Measurements from ENCODE around the gene RAB21. TPM values are rescaled to one million over a fixed set of nuclear protein-coding genes. Genes with fewer than 3 reads are reported as not detected.

RAB21 gene
- total RNA-seq, 1 experiment from 2014 or later, result 47.2 TPM

DNA sequence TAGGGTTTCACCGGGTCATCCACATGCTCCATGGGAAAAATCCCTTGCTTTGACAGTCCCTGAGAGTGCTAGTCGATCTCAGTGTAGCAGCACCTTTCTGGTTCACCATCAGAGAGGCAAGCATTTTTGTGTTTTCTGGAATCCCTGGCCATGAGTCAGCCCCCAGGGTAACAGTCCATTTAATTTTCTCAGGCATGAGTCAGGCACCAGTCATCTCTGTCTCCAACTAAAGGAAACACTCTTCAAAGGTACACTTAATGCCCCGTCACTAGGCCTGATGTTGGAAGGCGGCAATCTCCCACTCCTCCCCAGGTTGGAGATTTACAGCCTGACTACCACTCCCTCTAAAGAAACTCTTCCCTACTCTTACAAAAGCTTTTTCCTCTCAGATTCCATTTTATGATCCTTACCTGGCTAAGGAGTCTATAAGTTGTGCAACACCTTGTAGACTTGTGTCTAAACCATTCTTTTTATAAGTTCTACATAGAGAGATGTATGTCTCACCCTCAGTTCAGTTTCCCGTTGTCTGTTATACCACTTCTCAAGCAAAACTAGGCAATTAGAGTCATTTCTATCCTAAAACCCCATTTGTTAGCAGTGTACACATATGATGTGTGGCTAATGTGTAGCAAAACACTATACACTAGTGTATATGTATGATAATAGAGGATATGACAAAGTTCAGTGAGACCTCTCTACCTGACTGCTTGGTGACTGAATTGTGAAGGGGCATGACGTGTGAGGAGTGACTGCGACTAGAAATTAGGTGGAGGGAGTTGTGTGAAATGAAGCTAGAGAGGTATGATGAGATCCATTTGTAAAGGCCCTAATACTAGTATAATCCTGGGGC, 44.2 kb upstream of the RAB21 start:
- H3K79me2 ChIP-seq (ENCODE audit: low read depth), result no peaks in the 10 kb centered on the region
- ChIA-PET CTCF (no interaction called here), POLR2A (ENCODE audit: unreplicated experiment) (no interaction called here)
- H3K9me2 ChIP-seq (ENCODE audit: insufficient read depth), result no peaks in the 10 kb centered on the region
- H4K20me1 ChIP-seq (ENCODE audit: insufficient read depth), result no peaks in the 10 kb centered on the region
- no peaks in the 10 kb centered on the region for H3K36me3 ChIP-seq (ENCODE audit: low read depth)
- no peaks in the 10 kb centered on the region for H3K27me3 ChIP-seq (ENCODE audit: insufficient read depth, low read depth)
- peak overlapping the region; percentile 57 for H3K4me2 ChIP-seq
- H3K9me3 ChIP-seq (ENCODE audit: insufficient read depth, low read depth), result peaks cover 7% of the 10 kb centered on the region; the same call in 1 of the 2 replicates
- H2AFZ ChIP-seq, result peak overlapping the region; percentile 65
- BruUV-seq (replicated peaks), result TSS peak; percentile 13
- H3F3A ChIP-seq (ENCODE audit: insufficient read depth, low read depth), result peaks cover 24% of the 10 kb centered on the region
- H3K27ac ChIP-seq, result peak overlapping the region; percentile 93
- peaks cover 21% of the 10 kb centered on the region for H3K4me1 ChIP-seq (replicated peaks; ENCODE audit: insufficient read depth)
- intact Hi-C loops (cut with micrococcal nuclease; ENCODE audit: unreplicated experiment), result loop anchor here (10.0 kb wide), 1 partner anchor 1164 kb away; no protein-coding TSS in a partner anchor
- TF ChIP-seq, protein P1, sequence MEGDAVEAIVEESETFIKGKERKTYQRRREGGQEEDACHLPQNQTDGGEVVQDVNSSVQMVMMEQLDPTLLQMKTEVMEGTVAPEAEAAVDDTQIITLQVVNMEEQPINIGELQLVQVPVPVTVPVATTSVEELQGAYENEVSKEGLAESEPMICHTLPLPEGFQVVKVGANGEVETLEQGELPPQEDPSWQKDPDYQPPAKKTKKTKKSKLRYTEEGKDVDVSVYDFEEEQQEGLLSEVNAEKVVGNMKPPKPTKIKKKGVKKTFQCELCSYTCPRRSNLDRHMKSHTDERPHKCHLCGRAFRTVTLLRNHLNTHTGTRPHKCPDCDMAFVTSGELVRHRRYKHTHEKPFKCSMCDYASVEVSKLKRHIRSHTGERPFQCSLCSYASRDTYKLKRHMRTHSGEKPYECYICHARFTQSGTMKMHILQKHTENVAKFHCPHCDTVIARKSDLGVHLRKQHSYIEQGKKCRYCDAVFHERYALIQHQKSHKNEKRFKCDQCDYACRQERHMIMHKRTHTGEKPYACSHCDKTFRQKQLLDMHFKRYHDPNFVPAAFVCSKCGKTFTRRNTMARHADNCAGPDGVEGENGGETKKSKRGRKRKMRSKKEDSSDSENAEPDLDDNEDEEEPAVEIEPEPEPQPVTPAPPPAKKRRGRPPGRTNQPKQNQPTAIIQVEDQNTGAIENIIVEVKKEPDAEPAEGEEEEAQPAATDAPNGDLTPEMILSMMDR (conservative IDR thresholded peaks at IDR 0.05), result no peak
- TF ChIP-seq EZH2 (IDR thresholded peaks at IDR 0.05; ENCODE audit: low read depth), result no peak
- 0 out of 2 replicates have a peak overlapping the region, but pooled peaks have one; percentile 4 for H3K4me3 ChIP-seq
- peak; percentile 66 to 90 for DNase-seq

DNA sequence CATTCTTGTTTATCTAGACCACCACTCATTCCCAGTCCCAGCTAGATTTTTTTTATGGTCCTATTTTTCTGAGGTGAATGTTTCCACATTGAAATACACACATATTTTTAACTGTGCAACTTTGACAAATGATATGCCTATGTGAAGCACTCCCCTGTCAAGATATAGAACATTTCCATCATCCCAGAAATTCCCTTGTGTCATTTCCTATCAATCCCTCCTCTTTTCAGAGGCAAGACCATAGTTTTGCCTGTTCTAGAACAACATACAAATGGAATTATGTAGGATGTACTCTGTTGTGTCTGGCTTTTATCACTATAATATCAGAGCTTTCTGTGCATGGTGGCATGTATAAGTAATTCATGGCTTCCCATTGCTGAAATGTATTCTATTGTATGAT, 36.1 kb upstream of the RAB21 start:
- intact Hi-C loops (cut with micrococcal nuclease; ENCODE audit: unreplicated experiment), result loop anchor here (10.0 kb wide), 1 partner anchor 1156 kb away; no protein-coding TSS in a partner anchor
- Histone ChIP-seq H3K4me1 (replicated peaks; ENCODE audit: insufficient read depth) (peaks cover 32% of the 10 kb centered on the region), H3K9me3 (ENCODE audit: insufficient read depth, low read depth) (no peaks in the 10 kb centered on the region), H3K36me3 (ENCODE audit: low read depth) (no peaks in the 10 kb centered on the region), H3K4me3 (no peak overlapping the region), H2AFZ (no peak overlapping the region), H3K27ac (peak overlapping the region; percentile 61; the same call in 1 of the 2 replicates), H3K27me3 (ENCODE audit: insufficient read depth, low read depth) (no peaks in the 10 kb centered on the region), H3K4me2 (no peak overlapping the region), H3F3A (ENCODE audit: insufficient read depth, low read depth) (peaks cover 21% of the 10 kb centered on the region), H3K9me2 (ENCODE audit: insufficient read depth) (no peaks in the 10 kb centered on the region), H4K20me1 (ENCODE audit: insufficient read depth) (no peaks in the 10 kb centered on the region), H3K79me2 (ENCODE audit: low read depth) (no peaks in the 10 kb centered on the region)
- no peak for DNase-seq
- BruUV-seq (replicated peaks), result no TSS peak
- POLR2A ChIA-PET (ENCODE audit: unreplicated experiment), result no interaction called here
- CTCF ChIA-PET, result no interaction called here
- TF ChIP-seq EZH2 (IDR thresholded peaks at IDR 0.05; ENCODE audit: low read depth), result no peak
- TF ChIP-seq, protein P1 (conservative IDR thresholded peaks at IDR 0.05), result no peak

DNA sequence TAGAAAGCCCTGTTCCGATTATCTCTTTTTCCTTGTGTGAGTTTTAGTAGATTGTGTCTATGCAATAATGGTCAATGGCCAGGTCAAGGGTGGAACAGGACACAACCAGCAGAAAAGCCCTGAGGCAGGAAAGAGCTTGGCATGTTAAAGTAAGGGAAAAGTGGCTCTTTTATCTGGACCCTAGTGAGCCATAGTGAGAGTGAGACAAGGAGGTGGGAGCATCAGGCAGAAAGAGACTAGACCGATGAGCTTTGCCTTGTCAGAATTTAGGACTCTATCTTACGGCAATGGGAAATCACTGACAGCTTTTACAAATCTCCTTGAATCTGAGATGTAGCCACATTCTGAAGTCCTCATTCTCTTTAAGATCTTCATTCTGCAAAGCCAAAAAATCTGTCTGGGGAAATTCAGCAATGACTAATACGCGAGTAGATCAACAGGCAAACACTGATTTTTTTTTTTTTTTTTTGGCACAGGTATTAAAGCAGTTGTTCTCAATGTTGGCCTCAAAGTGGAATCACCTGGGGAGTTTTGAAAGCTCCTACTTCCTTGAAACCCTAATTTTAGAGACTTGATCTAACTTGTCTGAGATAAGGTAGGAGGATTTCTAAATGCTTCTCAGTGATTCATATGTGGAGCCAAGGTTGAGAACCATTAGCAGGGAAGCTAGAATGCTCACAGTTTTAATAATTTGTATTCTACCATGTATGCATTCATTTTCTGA, 34.9 kb upstream of the RAB21 start:
- Histone ChIP-seq H3K4me1 (replicated peaks; ENCODE audit: insufficient read depth) (peaks cover 32% of the 10 kb centered on the region), H3K9me3 (ENCODE audit: insufficient read depth, low read depth) (no peaks in the 10 kb centered on the region), H3K4me2 (peak overlapping the region; percentile 43), H3K79me2 (ENCODE audit: low read depth) (no peaks in the 10 kb centered on the region), H3K27ac (peak overlapping the region; percentile 61), H2AFZ (0 out of 2 replicates have a peak overlapping the region, but pooled peaks have one; percentile 28), H3F3A (ENCODE audit: insufficient read depth, low read depth) (peaks cover 21% of the 10 kb centered on the region), H3K4me3 (no peak overlapping the region), H3K27me3 (ENCODE audit: insufficient read depth, low read depth) (no peaks in the 10 kb centered on the region), H3K9me2 (ENCODE audit: insufficient read depth) (no peaks in the 10 kb centered on the region), H3K36me3 (ENCODE audit: low read depth) (no peaks in the 10 kb centered on the region), H4K20me1 (ENCODE audit: insufficient read depth) (no peaks in the 10 kb centered on the region)
- POLR2A ChIA-PET (ENCODE audit: unreplicated experiment), result no interaction called here
- peak; percentile 7 to 90 for DNase-seq
- no peak for TF ChIP-seq EZH2 (IDR thresholded peaks at IDR 0.05; ENCODE audit: low read depth)
- TF ChIP-seq, protein P1 (conservative IDR thresholded peaks at IDR 0.05), result no peak
- intact Hi-C loops (cut with micrococcal nuclease; ENCODE audit: unreplicated experiment), result loop anchor here (10.0 kb wide), 1 partner anchor 1155 kb away; no protein-coding TSS in a partner anchor
- CTCF ChIA-PET, result no interaction called here
- BruUV-seq (replicated peaks), result no TSS peak

Measured in PC-9 (cell line).